CD4-positive, CD25-positive, alpha-beta regulatory T cell (primary cell): ENCODE results near the gene MED14. TPM values are rescaled to one million over a fixed set of nuclear protein-coding genes. Genes with fewer than 3 reads are reported as not detected.
A peak's percentile ranks its signal among the peaks of the same experiment; 100 is the strongest.

Experiments
- ATAC-seq, 2 donors: fragments of 150-1000 bp; cut with Tn5 transposase; one replicate each; pipeline ENCODE4 v1.10.0; 2021; ENCODE audit warnings: low read depth in 2 of 2, moderate number of reproducible peaks in 2 of 2, moderate library complexity in 1 of 2
- DNase-seq, 3 donors: peaks; one replicate each; pipeline versions ENCODE4 v3.0.0 to v3.0.0-alpha.2; 2012 to 2022; ENCODE audit warnings: mixed read lengths in 1 of 3
- H3K27ac ChIP-seq: one replicate; pipeline ENCODE4 v1.7.0; 2013; ENCODE audit warnings: mild to moderate bottlenecking, low read length; ENCODE audit not compliant: insufficient read depth, poor library complexity, severe bottlenecking
- H3K27me3 ChIP-seq: one replicate; pipeline ENCODE4 v1.7.0; 2013; ENCODE audit warnings: low read length; ENCODE audit not compliant: control insufficient read depth, insufficient read depth
- H3K36me3 ChIP-seq: one replicate; pipeline ENCODE4 v1.7.0; 2013; ENCODE audit warnings: mild to moderate bottlenecking, low read length, moderate library complexity; ENCODE audit not compliant: control insufficient read depth, insufficient read depth
- H3K4me1 ChIP-seq: 2 replicates; pipeline ENCODE4 v1.7.0; 2013; ENCODE audit warnings: mild to moderate bottlenecking, low read length; ENCODE audit not compliant: insufficient read depth, control insufficient read depth, poor library complexity, severe bottlenecking
- H3K4me3 ChIP-seq: one replicate; pipeline ENCODE4 v1.7.0; 2013; ENCODE audit warnings: low read depth, mild to moderate bottlenecking, low read length, moderate library complexity
- H3K9me3 ChIP-seq, 2 experiments: 1 replicate in 1 of 2; 2 replicates in 1 of 2; pipeline ENCODE4 v1.7.0; 2013; ENCODE audit warnings: low read length in 2 of 2, mild to moderate bottlenecking in 1 of 2, moderate library complexity in 1 of 2; ENCODE audit not compliant: control insufficient read depth in 2 of 2
- H3K27ac Mint-ChIP-seq, 3 donors: one replicate each; pipeline ENCODE4 v1.8.0; 2020 to 2022; ENCODE audit warnings: mild to moderate bottlenecking in 3 of 3, mixed read lengths in 3 of 3, moderate library complexity in 2 of 3
- H3K27me3 Mint-ChIP-seq: one replicate; pipeline ENCODE4 v1.8.0; 2022; ENCODE audit warnings: mild to moderate bottlenecking, mixed read lengths
- H3K36me3 Mint-ChIP-seq: one replicate; pipeline ENCODE4 v1.8.0; 2020; ENCODE audit warnings: mixed read lengths
- H3K4me1 Mint-ChIP-seq, 4 donors: one replicate each; pipeline ENCODE4 v1.8.0; 2020 to 2022; ENCODE audit warnings: mixed read lengths in 4 of 4, mild to moderate bottlenecking in 1 of 4
- H3K4me3 Mint-ChIP-seq, 4 donors: one replicate each; pipeline ENCODE4 v1.8.0; 2020 to 2022; ENCODE audit warnings: mild to moderate bottlenecking in 4 of 4, mixed read lengths in 4 of 4, moderate library complexity in 3 of 4
- H3K9me3 Mint-ChIP-seq, 7 donors: one replicate each; pipeline ENCODE4 v1.8.0; 2020 to 2022; ENCODE audit warnings: mixed read lengths in 7 of 7, mild to moderate bottlenecking in 3 of 7, moderate library complexity in 2 of 7
- polyA plus RNA-seq, 4 donors: library from polyadenylated mRNA; unstranded; fragments of 300-500 nt; fragmentation: Illumina TruSeq; gene quantifications; one replicate each; pipeline ENCODE4 v1.2.3, GENCODE V29; 2021
- total RNA-seq: library from RNA; stranded (reverse); gene quantifications from one replicate; pipeline ENCODE4 v1.2.3, GENCODE V29; 2022

The MED14 gene
- total and polyA plus RNA-seq, 5 donors from 2014 or later: 3.1 to 44.2 (median 6.2) TPM

GRCh38 chrX:40644821-40645358 lies 90.5 kb downstream of the MED14 start:
- Histone ChIP-seq H3K4me1 (peaks cover 26% of the 10 kb centered on the region), H3K36me3 (peaks cover 12% of the 10 kb centered on the region), H3K27me3 (no peaks in the 10 kb centered on the region), H3K27ac (peak overlapping the region; percentile 85), H3K9me3 (no peaks in the 10 kb centered on the region), H3K4me3 (peak overlapping the region; percentile 75)
- no peaks in the 10 kb centered on the region for H3K27me3 Mint-ChIP-seq
- peak overlapping the region; percentile 91 to 98 (median 94) for H3K4me3 Mint-ChIP-seq
- H3K9me3 Mint-ChIP-seq: peaks cover 0 to 2% (median 0%) of the 10 kb centered on the region in 7 donors
- H3K27ac Mint-ChIP-seq: peak overlapping the region; percentile 92 to 96 (median 94)
- ATAC-seq (peak; percentile 69 to 76), DNase-seq (peak; percentile 26 to 86 (median 70))
- H3K36me3 Mint-ChIP-seq: peaks cover 20% of the 10 kb centered on the region
- peaks cover 11 to 60% (median 19%) of the 10 kb centered on the region in 4 donors for H3K4me1 Mint-ChIP-seq

GRCh38 chrX:40644176-40644575 lies 91.2 kb downstream of the MED14 start:
- DNase-seq: no peak
- peaks cover 26% of the 10 kb centered on the region for H3K4me1 ChIP-seq
- no peak for ATAC-seq
- Mint-ChIP-seq H3K4me1 (peaks cover 11 to 65% (median 21%) of the 10 kb centered on the region in 4 donors), H3K27me3 (no peaks in the 10 kb centered on the region), H3K4me3 (peak overlapping the region; percentile 91 to 98 (median 94)), H3K27ac (peak overlapping the region; percentile 12 to 93 (median 92)), H3K9me3 (peaks cover 0 to 2% (median 0%) of the 10 kb centered on the region in 7 donors), H3K36me3 (peaks cover 26% of the 10 kb centered on the region)
- no peaks in the 10 kb centered on the region for H3K27me3 ChIP-seq
- no peaks in the 10 kb centered on the region for H3K9me3 ChIP-seq
- peak overlapping the region; percentile 75 for H3K4me3 ChIP-seq
- peak overlapping the region; percentile 85 for H3K27ac ChIP-seq
- H3K36me3 ChIP-seq: peaks cover 18% of the 10 kb centered on the region

- Histone ChIP-seq H3K27ac (no peak overlapping the region), H3K4me1 (no peaks in the 10 kb centered on the region), H3K4me3 (no peak overlapping the region), H3K27me3 (no peaks in the 10 kb centered on the region), H3K36me3 (peaks cover 80% of the 10 kb centered on the region), H3K9me3 (no peaks in the 10 kb centered on the region)
- no peaks in the 10 kb centered on the region for H3K9me3 Mint-ChIP-seq
- no peaks in the 10 kb centered on the region for H3K27me3 Mint-ChIP-seq
- H3K27ac Mint-ChIP-seq: no peak overlapping the region
- no peak overlapping the region for H3K4me3 Mint-ChIP-seq
- H3K4me1 Mint-ChIP-seq: peaks cover 0 to 60% (median 16%) of the 10 kb centered on the region in 4 donors
- H3K36me3 Mint-ChIP-seq: peaks cover 72% of the 10 kb centered on the region
- ATAC-seq (no peak), DNase-seq (no peak)
Observed at GRCh38 chrX:40637687-40638086, 97.7 kb downstream of the MED14 start.

GRCh38 chrX:40632199-40632598 lies 103.1 kb downstream of the MED14 start:
- H3K4me3 ChIP-seq: no peak overlapping the region
- Mint-ChIP-seq H3K27me3 (no peaks in the 10 kb centered on the region), H3K36me3 (peaks cover 68% of the 10 kb centered on the region), H3K4me1 (peaks cover 0 to 23% (median 7%) of the 10 kb centered on the region in 4 donors), H3K4me3 (no peak overlapping the region), H3K27ac (no peak overlapping the region), H3K9me3 (no peaks in the 10 kb centered on the region)
- ATAC-seq: no peak
- no peaks in the 10 kb centered on the region for H3K27me3 ChIP-seq
- H3K4me1 ChIP-seq: no peaks in the 10 kb centered on the region
- peaks cover 79% of the 10 kb centered on the region for H3K36me3 ChIP-seq
- no peaks in the 10 kb centered on the region for H3K9me3 ChIP-seq
- no peak for DNase-seq
- H3K27ac ChIP-seq: no peak overlapping the region

- no peak overlapping the region for H3K4me3 ChIP-seq
- peaks cover 0 to 1% (median 0%) of the 10 kb centered on the region in 7 donors for H3K9me3 Mint-ChIP-seq
- peaks cover 45% of the 10 kb centered on the region for H3K36me3 ChIP-seq
- peaks cover 42% of the 10 kb centered on the region for H3K36me3 Mint-ChIP-seq
- H3K9me3 ChIP-seq: no peaks in the 10 kb centered on the region
- H3K27ac ChIP-seq: no peak overlapping the region
- H3K27me3 Mint-ChIP-seq: no peaks in the 10 kb centered on the region
- no peak overlapping the region for H3K4me3 Mint-ChIP-seq
- H3K27me3 ChIP-seq: no peaks in the 10 kb centered on the region
- no peaks in the 10 kb centered on the region for H3K4me1 ChIP-seq
- DNase-seq (no peak), ATAC-seq (no peak)
- no peak overlapping the region for H3K27ac Mint-ChIP-seq
- H3K4me1 Mint-ChIP-seq: peaks cover 0 to 6% (median 3%) of the 10 kb centered on the region in 4 donors
Observed at GRCh38 chrX:40628506-40628905, 106.8 kb downstream of the MED14 start.

- Histone ChIP-seq H3K27ac (no peak overlapping the region), H3K9me3 (no peaks in the 10 kb centered on the region), H3K27me3 (no peaks in the 10 kb centered on the region), H3K36me3 (peaks cover 22% of the 10 kb centered on the region), H3K4me1 (no peaks in the 10 kb centered on the region), H3K4me3 (no peak overlapping the region)
- Mint-ChIP-seq H3K27me3 (no peaks in the 10 kb centered on the region), H3K4me3 (no peak overlapping the region), H3K9me3 (peaks cover 0 to 2% (median 0%) of the 10 kb centered on the region in 7 donors), H3K4me1 (no peaks in the 10 kb centered on the region), H3K36me3 (peaks cover 23% of the 10 kb centered on the region), H3K27ac (no peak overlapping the region)
- no peak for DNase-seq
- no peak for ATAC-seq
Observed at GRCh38 chrX:40625294-40625693, 110.0 kb downstream of the MED14 start.

GRCh38 chrX:40623665-40624064 lies 111.7 kb downstream of the MED14 start:
- H3K4me3 ChIP-seq: no peak overlapping the region
- H3K36me3 ChIP-seq: peaks cover 11% of the 10 kb centered on the region
- no peak for DNase-seq
- Mint-ChIP-seq H3K36me3 (peaks cover 21% of the 10 kb centered on the region), H3K27me3 (no peaks in the 10 kb centered on the region), H3K27ac (no peak overlapping the region), H3K9me3 (peaks cover 0 to 2% (median 0%) of the 10 kb centered on the region in 7 donors), H3K4me1 (no peaks in the 10 kb centered on the region), H3K4me3 (no peak overlapping the region)
- H3K4me1 ChIP-seq: no peaks in the 10 kb centered on the region
- H3K27ac ChIP-seq: no peak overlapping the region
- no peaks in the 10 kb centered on the region for H3K27me3 ChIP-seq
- no peaks in the 10 kb centered on the region for H3K9me3 ChIP-seq
- ATAC-seq: no peak

- no peak for DNase-seq
- Mint-ChIP-seq H3K27ac (peak within 1 kb of the TSS in 1 of 3 donors; percentile 63), H3K4me1 (no peaks in the 10 kb centered on the region), H3K4me3 (no peak within 1 kb of the TSS), H3K27me3 (no peaks in the 10 kb centered on the region), H3K9me3 (peaks cover 0 to 2% (median 0%) of the 10 kb centered on the region in 7 donors), H3K36me3 (peaks cover 16% of the 10 kb centered on the region)
- Histone ChIP-seq H3K9me3 (no peaks in the 10 kb centered on the region), H3K4me1 (no peaks in the 10 kb centered on the region), H3K27me3 (no peaks in the 10 kb centered on the region), H3K36me3 (peaks cover 8% of the 10 kb centered on the region), H3K27ac (no peak within 1 kb of the TSS), H3K4me3 (no peak within 1 kb of the TSS)
- no peak for ATAC-seq
Observed at GRCh38 chrX:40623139-40623536, 112.2 kb downstream of the MED14 start, which contains the start of gene MPC1L. Gene MPC1L, plus strand, starts transcription at chrX:40623428. Its CDS starts 138 bp downstream, at chrX:40623566.
